K562 (cell line): ENCODE measurements around the gene FAM186B. TPM values are rescaled to one million over a fixed set of nuclear protein-coding genes. Genes with fewer than 3 reads are reported as not detected.

ENCODE experiments used
- DIDO1 ChIP-seq: fragments of 450-650 bp; IDR thresholded peaks from 2 replicates; pipeline ENCODE4 v1.6.1; 2016; ENCODE audit warnings: low read depth, missing biosample characterization, missing genetic modification characterization
- ELF4 ChIP-seq: fragments of 450-650 bp; formaldehyde crosslinking; IDR thresholded peaks from 2 replicates; pipeline ENCODE4 v1.4.0; 2022; ENCODE audit warnings: missing genetic modification characterization
- EP400 ChIP-seq: fragments of 450-650 bp; IDR thresholded peaks from 2 replicates; pipeline ENCODE4 v1.6.1; 2017; ENCODE audit warnings: antibody characterized with exemption, mild to moderate bottlenecking, moderate library complexity
- ETS1 ChIP-seq: conservative IDR thresholded peaks from 2 replicates; pipeline ENCODE4 v1.6.1; 2011; ENCODE audit warnings: low read depth, mild to moderate bottlenecking, low read length; ENCODE audit not compliant: control insufficient read depth
- ETV6 ChIP-seq, 3 experiments: fragments of 150-350 bp in 1 of 3; sonication (generic) in 1 of 3; formaldehyde crosslinking in 1 of 3; IDR thresholded peaks; 2 replicates each; pipeline versions ENCODE4 v1.6.1 to v1.8.0; 2014 to 2022; ENCODE audit warnings: borderline replicate concordance in 2 of 3, low read depth in 2 of 3, antibody characterized with exemption in 1 of 3, low read length in 1 of 3, mild to moderate bottlenecking in 1 of 3, missing genetic modification reagents in 1 of 3
- GMEB1 ChIP-seq: fragments of 250-450 bp; sonication (Bioruptor Pico); IDR thresholded peaks from 2 replicates; pipeline ENCODE4 v1.4.0; 2020; ENCODE audit warnings: mild to moderate bottlenecking
- KLF1 ChIP-seq: fragments of 450-650 bp; IDR thresholded peaks from 2 replicates; pipeline ENCODE4 v1.6.1; 2016; ENCODE audit warnings: missing genetic modification characterization, missing compliant biosample characterization
- MAX ChIP-seq: sonication (generic); formaldehyde crosslinking; IDR thresholded peaks from 2 replicates; pipeline ENCODE4 v1.9.0; 2022; ENCODE audit warnings: mild to moderate bottlenecking, missing genetic modification reagents
- MXD1 ChIP-seq: fragments of 250-450 bp; sonication (Bioruptor Pico); IDR thresholded peaks from 2 replicates; pipeline ENCODE4 v1.8.0; 2021; ENCODE audit warnings: borderline replicate concordance, mild to moderate bottlenecking, moderate library complexity; ENCODE audit not compliant: poor library complexity, severe bottlenecking
- NUFIP1 ChIP-seq: fragments of 450-650 bp; IDR thresholded peaks from 2 replicates; pipeline ENCODE4 v1.6.1; 2018; ENCODE audit not compliant: partially characterized antibody
- POLR2AphosphoS2 ChIP-seq: IDR thresholded peaks from 2 replicates; pipeline ENCODE4 v1.6.1; 2012; ENCODE audit warnings: low read length, improper control_type of control experiment
- SMAD3 ChIP-seq: fragments of 450-650 bp; formaldehyde crosslinking; conservative IDR thresholded peaks from 2 replicates; pipeline ENCODE4 v1.4.0; 2020; ENCODE audit warnings: mild to moderate bottlenecking
- SREBF2 ChIP-seq: sonication (generic); formaldehyde crosslinking; IDR thresholded peaks from 2 replicates; pipeline ENCODE4 v1.4.0; 2020; ENCODE audit warnings: mild to moderate bottlenecking, missing genetic modification reagents
- ZNF507 ChIP-seq: conservative IDR thresholded peaks from 2 replicates; pipeline ENCODE4 v1.6.1; 2017; ENCODE audit warnings: missing genetic modification characterization, missing compliant biosample characterization
- ZZZ3 ChIP-seq: fragments of 450-650 bp; IDR thresholded peaks from 2 replicates; pipeline ENCODE4 v1.6.1; 2016; ENCODE audit warnings: antibody characterized with exemption, mild to moderate bottlenecking, moderate library complexity
- polyA plus RNA-seq, 8 experiments: library from polyadenylated mRNA; depleted of rRNA in 4 of 8; stranded (reverse) in 5 of 8; unstranded in 3 of 8; fragments of >200 nt; fragmentation: Nextera tagmentation in 2 of 8; fragmentation: Illumina TruSeq in 1 of 8; extraction: Ambion mirVana in 2 of 8; extraction: Trizol in 1 of 8; gene quantifications; 2 replicates each; pipeline versions ENCODE4 v1.2.1 to v1.2.3, GENCODE V29; 2011 to 2014; ENCODE audit warnings: inconsistent platforms in 1 of 8, missing spikeins in 1 of 8
- total RNA-seq, 7 experiments: library from RNA; depleted of rRNA in 6 of 7; stranded (reverse); fragments of >200 nt in 6 of 7; fragmentation: Illumina TruSeq in 2 of 7; extraction: Trizol in 2 of 7; gene quantifications; 2 replicates each; pipeline versions ENCODE4 v1.2.1 to v1.2.3, GENCODE V29; 2011 to 2021; ENCODE audit warnings: low replicate concordance in 1 of 7
- TF ChIP-seq, protein P1 (sequence below): sonication (generic); formaldehyde crosslinking; IDR thresholded peaks from 2 replicates; pipeline ENCODE4 v1.8.0; 2022; ENCODE audit warnings: missing genetic modification reagents, mild to moderate bottlenecking, borderline replicate concordance
- TF ChIP-seq, protein P2 (sequence below): sonication (generic); formaldehyde crosslinking; IDR thresholded peaks from 2 replicates; pipeline ENCODE4 v1.5.0; 2020; ENCODE audit warnings: missing genetic modification reagents

The FAM186B gene
- total and polyA plus RNA-seq, 9 of the 15 experiments (the other 6 are each of a cell fraction or from before 2014, with no cell fraction given) = 0.07 to 0.42 (median 0.15) TPM

DNA sequence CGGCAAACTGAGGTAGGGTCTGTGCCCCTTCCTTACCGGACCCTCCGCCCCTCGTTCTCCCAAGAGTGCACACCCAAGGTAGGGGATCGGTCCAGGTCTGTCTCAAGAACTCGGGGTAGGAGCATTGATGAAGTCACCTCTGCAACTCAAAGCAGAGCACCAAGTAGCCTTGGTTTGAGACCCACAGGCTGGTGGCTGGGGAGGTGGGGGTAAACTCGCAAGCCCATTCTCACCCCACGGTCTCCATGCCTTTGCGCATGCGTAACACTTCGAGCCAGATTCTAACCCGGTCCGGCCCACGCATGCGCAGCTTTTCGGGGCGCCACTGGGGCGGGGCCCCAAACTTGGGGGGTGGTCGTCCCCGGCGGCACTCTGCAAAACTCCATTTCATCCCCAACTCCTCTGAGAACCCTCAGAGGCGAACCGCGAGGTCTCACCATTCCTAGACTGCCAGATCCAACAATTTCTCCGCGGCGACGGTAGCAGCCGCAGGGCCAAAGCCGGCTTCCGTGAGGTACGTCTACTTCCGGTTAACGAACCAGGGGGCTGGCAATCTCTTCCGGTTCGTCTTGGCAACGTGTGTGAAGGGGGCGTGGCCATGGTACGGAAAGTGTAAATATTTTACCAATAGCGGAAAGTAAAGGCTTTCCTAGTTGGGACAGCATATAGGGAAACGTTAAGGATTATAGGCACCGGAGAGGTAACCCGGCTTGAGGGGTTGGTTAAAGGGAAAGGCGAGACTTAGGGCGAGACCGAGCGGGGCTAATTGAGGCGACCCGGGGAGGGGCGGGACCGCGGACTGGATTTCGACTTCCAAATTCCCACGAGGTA, 37.6 kb downstream of the FAM186B start, which contains the start of gene MCRS1 (continued):
- peak; percentile 7; the same call in 1 of the 2 replicates for TF ChIP-seq ETS1
- no peak for TF ChIP-seq SMAD3 (CRISPR knock-in tag)
- no peak for TF ChIP-seq ELF4 (CRISPR knock-in tag)
- TF ChIP-seq, protein P1, sequence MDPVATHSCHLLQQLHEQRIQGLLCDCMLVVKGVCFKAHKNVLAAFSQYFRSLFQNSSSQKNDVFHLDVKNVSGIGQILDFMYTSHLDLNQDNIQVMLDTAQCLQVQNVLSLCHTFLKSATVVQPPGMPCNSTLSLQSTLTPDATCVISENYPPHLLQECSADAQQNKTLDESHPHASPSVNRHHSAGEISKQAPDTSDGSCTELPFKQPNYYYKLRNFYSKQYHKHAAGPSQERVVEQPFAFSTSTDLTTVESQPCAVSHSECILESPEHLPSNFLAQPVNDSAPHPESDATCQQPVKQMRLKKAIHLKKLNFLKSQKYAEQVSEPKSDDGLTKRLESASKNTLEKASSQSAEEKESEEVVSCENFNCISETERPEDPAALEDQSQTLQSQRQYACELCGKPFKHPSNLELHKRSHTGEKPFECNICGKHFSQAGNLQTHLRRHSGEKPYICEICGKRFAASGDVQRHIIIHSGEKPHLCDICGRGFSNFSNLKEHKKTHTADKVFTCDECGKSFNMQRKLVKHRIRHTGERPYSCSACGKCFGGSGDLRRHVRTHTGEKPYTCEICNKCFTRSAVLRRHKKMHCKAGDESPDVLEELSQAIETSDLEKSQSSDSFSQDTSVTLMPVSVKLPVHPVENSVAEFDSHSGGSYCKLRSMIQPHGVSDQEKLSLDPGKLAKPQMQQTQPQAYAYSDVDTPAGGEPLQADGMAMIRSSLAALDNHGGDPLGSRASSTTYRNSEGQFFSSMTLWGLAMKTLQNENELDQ = no peak
- 0 out of 2 replicates have a peak, but pooled peaks have one; percentile 75 for TF ChIP-seq ZZZ3
- no peak for TF ChIP-seq ZNF507 (tag)
- no peak for TF ChIP-seq NUFIP1
- TF ChIP-seq MXD1 (CRISPR knock-in tag) = peak; percentile 51
- TF ChIP-seq SREBF2 = 0 out of 2 replicates have a peak, but pooled peaks have one; percentile 72
- TF ChIP-seq POLR2AphosphoS2 = 0 out of 2 replicates have a peak, but pooled peaks have one; percentile 56
- TF ChIP-seq MAX (CRISPR knock-in tag) = peak; percentile 89
- no peak; a peak in 1 of 4 replicates for TF ChIP-seq ETV6 (IDR thresholded peaks at IDR 0.05; ENCODE audit: borderline replicate concordance in 1 of 2, low read depth in 2 of 2, low read length in 1 of 2)
- no peak for TF ChIP-seq ETV6 (CRISPR knock-in tag; IDR thresholded peaks at IDR 0.05; ENCODE audit: borderline replicate concordance)
- no peak for TF ChIP-seq GMEB1
- peak; percentile 98 for TF ChIP-seq EP400
- peak; percentile 71 for TF ChIP-seq KLF1 (tag)
- TF ChIP-seq, protein P2, sequence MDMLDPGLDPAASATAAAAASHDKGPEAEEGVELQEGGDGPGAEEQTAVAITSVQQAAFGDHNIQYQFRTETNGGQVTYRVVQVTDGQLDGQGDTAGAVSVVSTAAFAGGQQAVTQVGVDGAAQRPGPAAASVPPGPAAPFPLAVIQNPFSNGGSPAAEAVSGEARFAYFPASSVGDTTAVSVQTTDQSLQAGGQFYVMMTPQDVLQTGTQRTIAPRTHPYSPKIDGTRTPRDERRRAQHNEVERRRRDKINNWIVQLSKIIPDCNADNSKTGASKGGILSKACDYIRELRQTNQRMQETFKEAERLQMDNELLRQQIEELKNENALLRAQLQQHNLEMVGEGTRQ (CRISPR knock-in tag) = peak; percentile 37; the same call in 1 of the 2 replicates
- TF ChIP-seq DIDO1 (tag) = peak; percentile 97
